HCT116 (cell line): ENCODE measurements around the gene IL17RE. TPM values are rescaled to one million over a fixed set of nuclear protein-coding genes. Genes with fewer than 3 reads are reported as not detected.

Experiments used
- ATAC-seq: fragments of 200-7000 bp; cut with Tn5 transposase; 2 replicates; pipeline ENCODE4 v1.9.1; 2020; ENCODE audit warnings: mild to moderate bottlenecking, moderate library complexity
- BruUV-seq: library from RNA; stranded (reverse); fragments of 400-500 nt; replicated peaks from 2 replicates; lab custom pipeline; 2021; lab: Mats Ljungman, UMichigan
- CTCF ChIA-PET: fragments of 300-600 bp; sonication (Branson Sonifier 250); formaldehyde crosslinking; loops from one replicate; lab custom pipeline; 2021; ENCODE audit warnings: antibody characterized with exemption; lab: Charles Lee
- POLR2A ChIA-PET: fragments of 300-600, 350-600 bp; sonication (Branson Sonifier 250); formaldehyde crosslinking; loops from one replicate; lab custom pipeline; 2021; ENCODE audit warnings: antibody characterized with exemption; lab: Charles Lee
- RAD21 ChIA-PET, 2 experiments: fragments of 300-600 bp; sonication (Branson Sonifier 250); formaldehyde crosslinking; loops; one replicate each; lab custom pipeline; 2023; ENCODE audit warnings: low total read pairs in 2 of 2; ENCODE audit not compliant: uncharacterized antibody in 2 of 2, unreplicated experiment in 2 of 2, low non-redundant PET in 1 of 2; lab: Charles Lee
- DNase-seq: peaks from one replicate; pipeline ENCODE4 v3.0.0-alpha.2; 2010; ENCODE audit warnings: low read depth, low spot score
- H2AFZ ChIP-seq: fragments of 200-600 bp; shearing (Covaris generic), sonication (generic); 2 replicates; pipeline ENCODE4 v1.6.1; 2017; ENCODE audit warnings: low read depth, mixed run types, mixed read lengths, antibody characterized with exemption, low read length; ENCODE audit not compliant: poor library complexity, severe bottlenecking
- H3K27ac ChIP-seq: 2 replicates; pipeline ENCODE4 v1.5.1; 2012; ENCODE audit warnings: low read depth, low read length
- H3K27me3 ChIP-seq: fragments of 200-600 bp; sonication (generic); 2 replicates; pipeline ENCODE4 v1.6.1; 2016; ENCODE audit warnings: mixed run types, low read length, mixed read lengths; ENCODE audit not compliant: insufficient read depth
- H3K36me3 ChIP-seq, 2 experiments: fragments of 200-500 bp in 1 of 2; fragments of 200-600 bp in 1 of 2; sonication (Bioruptor generic) in 1 of 2; sonication (generic) in 1 of 2; 2 replicates each; pipeline versions ENCODE4 v1.5.1 to v1.6.1; 2014 to 2016; ENCODE audit warnings: low read length in 2 of 2, inconsistent platforms in 1 of 2, mixed read lengths in 1 of 2, mixed run types in 1 of 2; ENCODE audit not compliant: insufficient read depth in 2 of 2, control insufficient read depth in 1 of 2
- H3K4me1 ChIP-seq, 2 experiments: fragments of 200-600 bp in 1 of 2; sonication (generic) in 1 of 2; 2 replicates each; pipeline versions ENCODE4 v1.5.1 to v1.6.1; 2012 to 2017; ENCODE audit warnings: low read length in 2 of 2, inconsistent platforms in 1 of 2, mild to moderate bottlenecking in 1 of 2, mixed read lengths in 1 of 2, mixed run types in 1 of 2, moderate library complexity in 1 of 2; ENCODE audit not compliant: insufficient read depth in 2 of 2, control insufficient read depth in 1 of 2
- H3K4me2 ChIP-seq: fragments of 200-600 bp; sonication (generic); 2 replicates; pipeline ENCODE4 v1.6.1; 2017; ENCODE audit warnings: mixed run types, low read length, mixed read lengths
- H3K4me3 ChIP-seq, 2 experiments: fragments of 200-600 bp in 1 of 2; sonication (generic) in 1 of 2; replicated peaks in 1 of 2; 2 replicates each; pipeline ENCODE4 v1.5.1; 2011 to 2016; ENCODE audit warnings: low read length in 2 of 2, control low read depth in 1 of 2, low read depth in 1 of 2, mild to moderate bottlenecking in 1 of 2, mixed read lengths in 1 of 2, mixed run types in 1 of 2
- H3K79me2 ChIP-seq: fragments of 200-600 bp; sonication (generic); 2 replicates; pipeline ENCODE4 v1.6.1; 2017; ENCODE audit warnings: mild to moderate bottlenecking, mixed run types, low read length, moderate library complexity, mixed read lengths; ENCODE audit not compliant: insufficient read depth
- H3K9ac ChIP-seq: fragments of 200-600 bp; sonication (generic); 2 replicates; pipeline ENCODE4 v1.6.1; 2016; ENCODE audit warnings: low read length, mixed read lengths
- H3K9me2 ChIP-seq: fragments of 200-600 bp; sonication (generic), shearing (Covaris generic); 2 replicates; pipeline ENCODE4 v1.6.1; 2017; ENCODE audit warnings: mixed run types, mild to moderate bottlenecking, moderate library complexity; ENCODE audit not compliant: insufficient read depth
- H3K9me3 ChIP-seq, 2 experiments: fragments of 200-500 bp in 1 of 2; fragments of 200-600 bp in 1 of 2; sonication (Bioruptor generic) in 1 of 2; sonication (generic) in 1 of 2; 2 replicates each; pipeline ENCODE4 v1.6.1; 2014 to 2017; ENCODE audit warnings: low read length in 2 of 2, mixed read lengths in 2 of 2, inconsistent platforms in 1 of 2, low read depth in 1 of 2, mild to moderate bottlenecking in 1 of 2, mixed run types in 1 of 2, moderate library complexity in 1 of 2; ENCODE audit not compliant: control insufficient read depth in 1 of 2, insufficient read depth in 1 of 2
- H4K20me1 ChIP-seq: fragments of 200-600 bp; sonication (generic), shearing (Covaris generic); 2 replicates; pipeline ENCODE4 v1.6.1; 2017; ENCODE audit warnings: mixed run types, mild to moderate bottlenecking, moderate library complexity; ENCODE audit not compliant: insufficient read depth
- CBX3 ChIP-seq: IDR thresholded peaks from 2 replicates; pipeline ENCODE4 v1.6.1; 2012; ENCODE audit warnings: low read depth
- EGR1 ChIP-seq: IDR thresholded peaks from 2 replicates; pipeline ENCODE4 v1.6.1; 2012; ENCODE audit warnings: low read depth
- ELF1 ChIP-seq: IDR thresholded peaks from 2 replicates; pipeline ENCODE4 v1.6.1; 2012; ENCODE audit warnings: low read depth, borderline replicate concordance
- EZH2 ChIP-seq: fragments of 200-600 bp; sonication (generic); IDR thresholded peaks from 2 replicates; pipeline ENCODE4 v1.6.1; 2017; ENCODE audit warnings: antibody characterized with exemption, mixed run types
- EZH2phosphoT487 ChIP-seq: fragments of 200-600 bp; IDR thresholded peaks from 2 replicates; pipeline ENCODE4 v1.6.1; 2018; ENCODE audit warnings: antibody characterized with exemption, borderline replicate concordance
- JUND ChIP-seq: IDR thresholded peaks from 2 replicates; pipeline ENCODE4 v1.6.1; 2012
- POLR2AphosphoS5 ChIP-seq: IDR thresholded peaks from 2 replicates; pipeline ENCODE4 v1.6.1; 2011; ENCODE audit warnings: mild to moderate bottlenecking, low read depth, low read length, moderate library complexity
- RAD21 ChIP-seq: IDR thresholded peaks from 2 replicates; pipeline ENCODE4 v1.6.1; 2012; ENCODE audit warnings: low read depth, mild to moderate bottlenecking
- SRF ChIP-seq: IDR thresholded peaks from 2 replicates; pipeline ENCODE4 v1.6.1; 2012; ENCODE audit warnings: low read depth
- ZFX ChIP-seq: fragments of 450-650 bp; IDR thresholded peaks from 2 replicates; pipeline ENCODE4 v1.6.1; 2017
- intact Hi-C: fragments of 100-400 bp; cut with micrococcal nuclease; formaldehyde crosslinking; loops from 2 replicates; pipeline ENCODE4 v1.10.0; 2022
- total RNA-seq: library from RNA; stranded (reverse); gene quantifications from one replicate; pipeline ENCODE4 v1.2.1, GENCODE V29; 2021; ENCODE audit not compliant: unreplicated experiment
- TF ChIP-seq, protein P1 (sequence below), 3 experiments: fragments of 200-600 bp in 1 of 3; sonication (generic) in 1 of 3; IDR thresholded peaks in 2 of 3; conservative IDR thresholded peaks in 1 of 3; 2 replicates each; pipeline ENCODE4 v1.5.1; 2012 to 2017; ENCODE audit warnings: low read depth in 2 of 3, low read length in 2 of 3, antibody characterized with exemption in 1 of 3, borderline replicate concordance in 1 of 3, control low read depth in 1 of 3, mild to moderate bottlenecking in 1 of 3, mixed read lengths in 1 of 3, mixed run types in 1 of 3, moderate library complexity in 1 of 3; ENCODE audit not compliant: insufficient read depth in 1 of 3

The IL17RE gene
- total RNA-seq, 1 experiment from 2014 or later: 14.3 TPM

DNA sequence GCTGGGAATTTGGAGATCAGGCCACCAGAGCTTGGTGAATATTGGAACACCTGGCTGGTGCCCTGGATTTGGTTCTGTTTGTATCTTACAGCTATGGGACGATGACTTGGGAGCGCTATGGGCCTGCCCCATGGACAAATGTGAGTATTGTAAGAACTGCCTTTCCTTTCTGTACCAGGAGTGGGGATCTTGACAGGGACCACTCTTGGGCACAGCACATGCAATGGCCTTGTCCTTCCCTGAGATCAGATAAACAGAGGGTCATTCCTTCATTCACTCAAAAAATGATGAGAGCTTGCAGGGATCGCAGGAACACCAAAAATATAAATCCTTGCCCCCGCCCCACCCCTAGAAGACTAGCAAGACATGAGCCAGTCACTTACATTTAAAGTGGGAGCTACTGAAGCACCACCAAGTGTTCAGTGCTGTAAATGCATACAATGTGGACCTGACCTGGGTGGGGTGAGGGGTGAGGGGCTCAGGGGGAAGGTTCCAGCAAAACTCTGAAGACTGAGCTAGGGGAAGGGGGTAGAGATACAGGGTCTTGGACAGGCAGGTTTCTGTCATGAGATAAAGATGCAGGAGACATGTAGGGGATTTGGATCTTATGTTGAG lies 28.3 kb downstream of the IL17RE start:
- H3K4me1 ChIP-seq: peaks cover 9 to 24% of the 10 kb centered on the region in 2 experiments
- H2AFZ ChIP-seq: no peak overlapping the region
- POLR2A ChIA-PET: no interaction called here
- intact Hi-C loops: loop anchor here (5.0 kb wide), 3 partner anchors 39 to 214 kb away; partner anchors contain the start of genes JAGN1 and RPUSD3
- peaks cover 0 to 4% of the 10 kb centered on the region in 2 experiments; a peak in 1 of 4 replicates for H3K36me3 ChIP-seq
- ATAC-seq (no peak), DNase-seq (no peak)
- H4K20me1 ChIP-seq: no peaks in the 10 kb centered on the region
- no peak overlapping the region for H3K9ac ChIP-seq
- no peaks in the 10 kb centered on the region for H3K27me3 ChIP-seq
- RAD21 ChIA-PET: no interaction called here
- H3K4me2 ChIP-seq: no peak overlapping the region
- no TSS peak for BruUV-seq
- no peak overlapping the region for H3K27ac ChIP-seq
- no peaks in the 10 kb centered on the region for H3K9me2 ChIP-seq
- no peaks in the 10 kb centered on the region for H3K9me3 ChIP-seq
- CTCF ChIA-PET: interaction anchor here (6.2 kb wide), 1 partner anchor 15 kb away, joined by 65 read pairs; no protein-coding TSS in a partner anchor
- no peaks in the 10 kb centered on the region for H3K79me2 ChIP-seq
- H3K4me3 ChIP-seq: no peak overlapping the region
- TF ChIP-seq SRF (no peak), RAD21 (peak; percentile 41; the same call in 1 of the 2 replicates)
- TF ChIP-seq, protein P1, sequence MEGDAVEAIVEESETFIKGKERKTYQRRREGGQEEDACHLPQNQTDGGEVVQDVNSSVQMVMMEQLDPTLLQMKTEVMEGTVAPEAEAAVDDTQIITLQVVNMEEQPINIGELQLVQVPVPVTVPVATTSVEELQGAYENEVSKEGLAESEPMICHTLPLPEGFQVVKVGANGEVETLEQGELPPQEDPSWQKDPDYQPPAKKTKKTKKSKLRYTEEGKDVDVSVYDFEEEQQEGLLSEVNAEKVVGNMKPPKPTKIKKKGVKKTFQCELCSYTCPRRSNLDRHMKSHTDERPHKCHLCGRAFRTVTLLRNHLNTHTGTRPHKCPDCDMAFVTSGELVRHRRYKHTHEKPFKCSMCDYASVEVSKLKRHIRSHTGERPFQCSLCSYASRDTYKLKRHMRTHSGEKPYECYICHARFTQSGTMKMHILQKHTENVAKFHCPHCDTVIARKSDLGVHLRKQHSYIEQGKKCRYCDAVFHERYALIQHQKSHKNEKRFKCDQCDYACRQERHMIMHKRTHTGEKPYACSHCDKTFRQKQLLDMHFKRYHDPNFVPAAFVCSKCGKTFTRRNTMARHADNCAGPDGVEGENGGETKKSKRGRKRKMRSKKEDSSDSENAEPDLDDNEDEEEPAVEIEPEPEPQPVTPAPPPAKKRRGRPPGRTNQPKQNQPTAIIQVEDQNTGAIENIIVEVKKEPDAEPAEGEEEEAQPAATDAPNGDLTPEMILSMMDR (IDR thresholded peaks at IDR 0.05 in 2 of 3, conservative IDR thresholded peaks at IDR 0.05 in 1 of 3; ENCODE audit: borderline replicate concordance in 1 of 3, insufficient read depth in 1 of 3, low read depth in 2 of 3, low read length in 2 of 3): peak in 1 of 3 experiments; percentile 23; a peak in 1 of 6 replicates

DNA sequence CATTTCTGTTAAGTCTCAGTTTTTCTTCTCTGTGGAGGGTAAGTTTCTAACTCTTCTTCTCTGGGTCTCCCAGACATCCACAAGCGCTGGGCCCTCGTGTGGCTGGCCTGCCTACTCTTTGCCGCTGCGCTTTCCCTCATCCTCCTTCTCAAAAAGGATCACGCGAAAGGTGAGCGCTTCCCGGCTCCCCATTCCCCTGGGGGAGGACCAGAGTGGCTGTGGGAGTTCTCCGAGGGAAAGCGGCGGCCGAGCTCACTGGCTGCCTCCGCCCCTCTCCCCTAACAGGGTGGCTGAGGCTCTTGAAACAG lies 29.8 kb downstream of the IL17RE start:
- no TSS peak for BruUV-seq
- Histone ChIP-seq H3K27ac (peak overlapping the region; percentile 84), H3K9me3 (no peaks in the 10 kb centered on the region), H3K4me3 (peak overlapping the region; percentile 52 to 69), H3K27me3 (no peaks in the 10 kb centered on the region), H3K9me2 (no peaks in the 10 kb centered on the region), H3K9ac (peak overlapping the region; percentile 73), H3K4me1 (peaks cover 9 to 24% of the 10 kb centered on the region in 2 experiments), H3K79me2 (no peaks in the 10 kb centered on the region), H2AFZ (no peak overlapping the region), H3K4me2 (peak overlapping the region; percentile 87), H4K20me1 (no peaks in the 10 kb centered on the region), H3K36me3 (peaks cover 0 to 4% of the 10 kb centered on the region in 2 experiments; a peak in 1 of 4 replicates)
- ChIA-PET POLR2A (interaction anchor here (1.4 to 3.0 kb wide), 4 partner anchors 14 to 390 kb away, joined by 4 to 27 read pairs (median 4); partner anchors contain the start of gene ARPC4), CTCF (interaction anchor here (0.7 to 6.2 kb wide), 11 partner anchors 12 to 364 kb away, joined by 3 to 65 read pairs (median 5); partner anchors contain the start of genes IL17RC and RPUSD3), RAD21 (interaction anchor here in 1 of 2 experiments (0.6 kb wide), 1 partner anchor 390 kb away, joined by 3 read pairs; no protein-coding TSS in a partner anchor)
- DNase-seq (no peak), ATAC-seq (no peak)
- intact Hi-C loops: loop anchor here (5.0 kb wide), 3 partner anchors 40 to 215 kb away; partner anchors contain the start of genes JAGN1 and RPUSD3
- TF ChIP-seq JUND: no peak
- TF ChIP-seq EZH2: no peak
- TF ChIP-seq ELF1: no peak
- TF ChIP-seq ZFX: no peak
- TF ChIP-seq, protein P1 (IDR thresholded peaks at IDR 0.05 in 2 of 3, conservative IDR thresholded peaks at IDR 0.05 in 1 of 3; ENCODE audit: borderline replicate concordance in 1 of 3, insufficient read depth in 1 of 3, low read depth in 2 of 3, low read length in 2 of 3): no peak
- TF ChIP-seq POLR2AphosphoS5: no peak
- TF ChIP-seq RAD21: no peak
- no peak for TF ChIP-seq SRF
- no peak for TF ChIP-seq EZH2phosphoT487
- no peak for TF ChIP-seq CBX3
- no peak for TF ChIP-seq EGR1
